GM06990 (cell line): Measurements from ENCODE around the gene CENPN.

Experiments
- DNase-seq: peaks from one replicate; pipeline ENCODE4 v3.0.0-alpha.2; 2011; ENCODE audit not compliant: insufficient read length; ENCODE audit errors: extremely low read depth
- H3K27me3 ChIP-seq: replicated peaks from 2 replicates; pipeline ENCODE4 v1.6.0; 2011; ENCODE audit warnings: low read length; ENCODE audit not compliant: control insufficient read depth, insufficient read depth
- H3K36me3 ChIP-seq: 2 replicates; pipeline ENCODE4 v1.5.1; 2011; ENCODE audit warnings: low read length; ENCODE audit not compliant: control insufficient read depth, insufficient read depth
- H3K4me3 ChIP-seq: replicated peaks from 2 replicates; pipeline ENCODE4 v1.5.1; 2011; ENCODE audit warnings: low read depth, mild to moderate bottlenecking, control low read depth, low read length
- TF ChIP-seq, protein P1 (sequence below): IDR thresholded peaks from 2 replicates; pipeline ENCODE4 v1.5.1; 2011; ENCODE audit warnings: low read length, control low read depth, mild to moderate bottlenecking, inconsistent platforms; ENCODE audit not compliant: insufficient read depth, poor library complexity, severe bottlenecking

Gene CENPN

DNA sequence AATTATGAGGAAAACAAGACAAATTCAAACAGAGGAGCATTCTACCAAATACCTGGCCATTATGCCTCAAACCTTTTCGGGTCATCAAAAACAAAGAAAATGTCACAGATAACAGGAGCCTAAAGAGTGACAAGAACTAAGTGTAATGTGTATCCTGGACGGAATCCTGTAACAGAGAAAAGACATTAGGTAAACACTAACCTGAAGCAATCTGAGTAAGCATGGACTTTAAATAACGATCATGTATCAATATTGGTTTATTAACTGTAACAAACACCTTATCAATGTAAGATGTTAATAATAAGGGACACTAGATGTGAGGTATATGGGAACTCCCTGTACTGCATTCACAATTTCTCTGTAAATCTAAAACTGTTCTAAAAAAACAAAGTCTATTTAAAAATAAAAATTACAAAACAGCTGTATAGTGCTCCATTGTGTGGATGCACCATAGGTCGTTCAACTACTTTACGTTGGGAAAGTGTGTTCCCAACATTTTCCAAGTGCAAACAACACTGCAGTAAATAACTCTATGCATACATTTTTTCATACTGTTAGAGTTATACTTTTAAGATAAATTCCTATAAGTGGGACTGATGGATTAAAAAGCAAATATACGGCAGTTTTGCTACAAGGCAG lies 15.1 kb upstream of the CENPN start:
- no peak overlapping the region for H3K4me3 ChIP-seq
- TF ChIP-seq, protein P1, sequence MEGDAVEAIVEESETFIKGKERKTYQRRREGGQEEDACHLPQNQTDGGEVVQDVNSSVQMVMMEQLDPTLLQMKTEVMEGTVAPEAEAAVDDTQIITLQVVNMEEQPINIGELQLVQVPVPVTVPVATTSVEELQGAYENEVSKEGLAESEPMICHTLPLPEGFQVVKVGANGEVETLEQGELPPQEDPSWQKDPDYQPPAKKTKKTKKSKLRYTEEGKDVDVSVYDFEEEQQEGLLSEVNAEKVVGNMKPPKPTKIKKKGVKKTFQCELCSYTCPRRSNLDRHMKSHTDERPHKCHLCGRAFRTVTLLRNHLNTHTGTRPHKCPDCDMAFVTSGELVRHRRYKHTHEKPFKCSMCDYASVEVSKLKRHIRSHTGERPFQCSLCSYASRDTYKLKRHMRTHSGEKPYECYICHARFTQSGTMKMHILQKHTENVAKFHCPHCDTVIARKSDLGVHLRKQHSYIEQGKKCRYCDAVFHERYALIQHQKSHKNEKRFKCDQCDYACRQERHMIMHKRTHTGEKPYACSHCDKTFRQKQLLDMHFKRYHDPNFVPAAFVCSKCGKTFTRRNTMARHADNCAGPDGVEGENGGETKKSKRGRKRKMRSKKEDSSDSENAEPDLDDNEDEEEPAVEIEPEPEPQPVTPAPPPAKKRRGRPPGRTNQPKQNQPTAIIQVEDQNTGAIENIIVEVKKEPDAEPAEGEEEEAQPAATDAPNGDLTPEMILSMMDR: no peak
- no peak for DNase-seq
- H3K36me3 ChIP-seq: no peaks in the 10 kb centered on the region; the same call in 1 of the 2 replicates
- H3K27me3 ChIP-seq: no peaks in the 10 kb centered on the region

DNA sequence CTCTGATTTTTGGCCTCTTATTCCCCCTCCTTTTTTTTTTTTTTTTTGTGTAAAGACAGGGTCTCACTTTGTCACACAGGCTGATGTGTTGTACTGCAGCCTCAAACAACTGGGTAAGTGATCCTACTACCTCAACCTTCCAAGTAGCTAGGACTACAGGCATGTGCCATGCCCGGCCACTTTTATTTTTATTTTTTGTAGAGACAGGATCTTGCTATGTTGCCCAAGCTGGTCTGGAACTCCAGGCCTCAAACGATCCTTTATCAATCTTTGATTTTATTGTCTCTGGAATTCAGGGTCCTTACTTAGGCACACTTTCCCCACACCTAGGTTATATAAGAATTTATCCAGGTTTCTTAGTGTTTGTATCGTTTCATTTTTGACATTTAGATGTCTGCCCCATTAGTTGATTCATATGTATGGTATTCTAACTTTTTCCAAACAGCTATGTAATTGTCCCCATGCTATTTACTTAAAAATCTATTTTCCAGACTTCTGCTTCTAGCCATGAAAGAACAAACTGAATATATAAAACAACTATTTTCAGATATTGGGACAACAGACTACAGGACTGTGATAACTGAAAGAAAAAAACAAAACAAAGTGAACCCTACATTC lies 14.2 kb upstream of the CENPN start:
- H3K27me3 ChIP-seq: no peaks in the 10 kb centered on the region
- TF ChIP-seq, protein P1: no peak
- H3K36me3 ChIP-seq: no peaks in the 10 kb centered on the region; the same call in 1 of the 2 replicates
- no peak for DNase-seq
- no peak overlapping the region for H3K4me3 ChIP-seq

DNA sequence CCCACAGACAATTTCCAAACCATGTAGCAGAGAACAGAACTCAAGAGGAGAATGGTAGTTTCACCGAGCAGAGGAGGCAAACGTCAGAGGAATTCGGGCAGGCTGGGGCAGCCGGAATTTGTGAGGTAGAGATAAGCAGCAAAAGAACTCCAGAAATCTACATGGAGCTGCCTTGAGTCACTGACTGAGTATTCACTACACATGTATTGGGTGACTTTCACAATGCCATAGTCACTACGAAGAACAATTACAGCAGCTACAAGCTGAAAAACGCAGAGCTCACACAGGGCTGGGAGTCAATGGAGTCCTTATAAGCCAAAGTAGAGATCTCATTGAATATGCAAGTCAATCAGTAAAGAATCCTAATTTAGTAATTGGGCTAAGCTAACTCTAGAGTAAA lies 13.7 kb upstream of the CENPN start:
- no peak for DNase-seq
- no peaks in the 10 kb centered on the region for H3K27me3 ChIP-seq
- H3K36me3 ChIP-seq: no peaks in the 10 kb centered on the region; the same call in 1 of the 2 replicates
- TF ChIP-seq, protein P1: no peak
- no peak overlapping the region for H3K4me3 ChIP-seq

DNA sequence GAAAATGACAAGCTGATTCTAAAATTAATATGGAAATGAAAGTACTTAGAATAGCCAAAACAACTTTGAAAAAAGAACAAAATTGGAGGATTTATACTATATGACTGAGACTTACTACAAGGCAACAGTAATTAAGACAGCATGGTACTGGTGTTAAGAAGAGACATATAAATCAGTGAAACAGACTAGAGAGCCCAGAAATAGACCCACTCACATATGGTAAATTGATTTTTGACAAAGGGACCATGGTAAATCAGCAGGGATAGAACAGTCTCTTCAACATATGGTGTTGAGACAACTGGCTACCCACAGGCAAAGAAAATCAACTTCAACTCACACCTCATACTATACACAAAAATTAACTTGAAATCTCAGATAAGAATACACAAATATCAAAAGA lies 13.2 kb upstream of the CENPN start:
- H3K27me3 ChIP-seq: no peaks in the 10 kb centered on the region
- no peaks in the 10 kb centered on the region; the same call in 1 of the 2 replicates for H3K36me3 ChIP-seq
- TF ChIP-seq, protein P1: no peak
- H3K4me3 ChIP-seq: no peak overlapping the region
- DNase-seq: no peak

GRCh38 chr16:80994451-80994850 lies 12.6 kb upstream of the CENPN start:
- H3K36me3 ChIP-seq: no peaks in the 10 kb centered on the region; the same call in 1 of the 2 replicates
- no peak for DNase-seq
- H3K4me3 ChIP-seq: no peak overlapping the region
- TF ChIP-seq, protein P1: no peak
- no peaks in the 10 kb centered on the region for H3K27me3 ChIP-seq
